Measurements from ENCODE around the gene MN1.

Gene MN1

DNA sequence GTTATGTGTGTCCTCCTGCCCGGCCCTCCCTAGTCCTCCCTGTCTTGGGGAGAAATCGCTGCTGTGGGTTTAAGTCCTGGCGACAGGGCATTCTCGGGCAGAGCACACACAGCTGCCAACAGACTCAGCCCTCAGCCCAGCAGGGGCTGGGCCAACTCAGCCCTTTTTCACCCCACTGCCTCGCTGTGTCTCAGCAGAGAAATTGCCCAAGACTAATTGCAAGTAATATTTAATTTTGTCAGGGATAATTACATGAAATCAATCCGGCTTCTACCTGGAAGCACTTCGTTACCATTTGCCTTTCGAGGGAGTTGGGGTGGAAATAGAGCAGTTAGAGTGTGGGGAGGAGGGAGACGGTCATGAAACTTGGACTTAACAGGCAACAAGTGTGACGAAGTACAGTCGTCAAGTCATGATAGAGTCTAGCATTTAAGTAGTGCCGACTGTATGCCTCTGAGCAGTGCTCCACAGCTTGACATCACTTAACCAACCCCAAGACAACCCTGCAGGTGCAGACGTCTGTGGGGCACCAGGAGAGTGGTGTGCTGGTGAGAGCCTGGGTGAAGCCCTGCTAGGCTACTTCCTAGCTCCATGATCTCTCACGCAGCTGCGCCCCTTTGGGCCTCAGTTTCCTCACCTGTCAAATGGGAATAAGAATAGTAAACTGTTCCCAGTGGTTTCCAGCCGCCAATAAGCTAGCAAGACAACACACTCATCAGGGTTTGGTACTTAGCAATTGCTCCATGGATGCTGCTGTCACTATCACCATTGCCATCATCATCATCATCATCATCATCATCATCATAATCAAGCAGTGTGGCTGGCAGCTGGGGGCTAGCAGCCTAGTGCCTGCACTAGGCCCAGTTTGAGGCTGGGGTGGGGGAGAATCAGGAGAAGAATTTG lies 29.2 kb downstream of the MN1 start:
- Histone ChIP-seq H3K27ac (ENCODE audit: low read depth, low read length) (no peak overlapping the region), H4K20me1 (ENCODE audit: low read depth, low read length) (no peaks in the 10 kb centered on the region), H3K4me3 (ENCODE audit: insufficient read depth, low read length, poor library complexity, severe bottlenecking) (no peak overlapping the region), H3K9me2 (replicated peaks; ENCODE audit: insufficient read depth, low read length) (no peaks in the 10 kb centered on the region), H3F3A (ENCODE audit: insufficient read depth) (no peaks in the 10 kb centered on the region), H3K4me2 (ENCODE audit: low read depth, low read length, poor library complexity, severe bottlenecking) (no peak overlapping the region), H3K9ac (ENCODE audit: low read length) (no peak overlapping the region), H3K9me3 (ENCODE audit: insufficient read depth, low read length) (no peaks in the 10 kb centered on the region), H3K79me2 (ENCODE audit: insufficient read depth, low read length) (no peaks in the 10 kb centered on the region), H3K36me3 (ENCODE audit: low read length) (no peaks in the 10 kb centered on the region), H3K27me3 (ENCODE audit: low read length) (no peaks in the 10 kb centered on the region), H2AFZ (ENCODE audit: low read depth, low read length, severe bottlenecking) (no peak overlapping the region)
- no peak for TF ChIP-seq EZH2phosphoT487 (conservative IDR thresholded peaks at IDR 0.05; ENCODE audit: low read length)
- TF ChIP-seq, protein P1, sequence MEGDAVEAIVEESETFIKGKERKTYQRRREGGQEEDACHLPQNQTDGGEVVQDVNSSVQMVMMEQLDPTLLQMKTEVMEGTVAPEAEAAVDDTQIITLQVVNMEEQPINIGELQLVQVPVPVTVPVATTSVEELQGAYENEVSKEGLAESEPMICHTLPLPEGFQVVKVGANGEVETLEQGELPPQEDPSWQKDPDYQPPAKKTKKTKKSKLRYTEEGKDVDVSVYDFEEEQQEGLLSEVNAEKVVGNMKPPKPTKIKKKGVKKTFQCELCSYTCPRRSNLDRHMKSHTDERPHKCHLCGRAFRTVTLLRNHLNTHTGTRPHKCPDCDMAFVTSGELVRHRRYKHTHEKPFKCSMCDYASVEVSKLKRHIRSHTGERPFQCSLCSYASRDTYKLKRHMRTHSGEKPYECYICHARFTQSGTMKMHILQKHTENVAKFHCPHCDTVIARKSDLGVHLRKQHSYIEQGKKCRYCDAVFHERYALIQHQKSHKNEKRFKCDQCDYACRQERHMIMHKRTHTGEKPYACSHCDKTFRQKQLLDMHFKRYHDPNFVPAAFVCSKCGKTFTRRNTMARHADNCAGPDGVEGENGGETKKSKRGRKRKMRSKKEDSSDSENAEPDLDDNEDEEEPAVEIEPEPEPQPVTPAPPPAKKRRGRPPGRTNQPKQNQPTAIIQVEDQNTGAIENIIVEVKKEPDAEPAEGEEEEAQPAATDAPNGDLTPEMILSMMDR (IDR thresholded peaks at IDR 0.05; ENCODE audit: insufficient read depth, low read length, poor library complexity, severe bottlenecking), result no peak

DNA sequence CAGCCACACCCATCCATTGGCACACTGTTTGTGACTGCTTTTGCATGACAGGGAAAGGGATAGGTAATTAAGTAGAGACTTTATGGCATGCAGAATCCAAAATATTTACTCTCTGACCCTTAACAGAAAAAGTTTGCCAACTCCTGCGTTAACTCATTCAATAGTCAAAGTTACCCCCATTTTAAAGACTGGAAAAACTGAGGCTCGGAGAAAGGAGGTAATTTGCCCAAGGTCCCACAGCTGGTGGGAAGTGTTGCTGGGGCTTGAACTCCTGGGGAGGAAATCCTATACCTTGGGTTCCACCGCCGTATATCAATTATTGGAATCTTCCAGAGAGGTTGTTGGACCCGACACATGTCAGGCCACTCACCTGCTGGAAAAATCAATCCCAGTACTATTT lies 29.9 kb downstream of the MN1 start:
- H3K9ac ChIP-seq (ENCODE audit: low read length), result no peak overlapping the region
- no peaks in the 10 kb centered on the region for H3K9me3 ChIP-seq (ENCODE audit: insufficient read depth, low read length)
- H3K4me3 ChIP-seq (ENCODE audit: insufficient read depth, low read length, poor library complexity, severe bottlenecking), result no peak overlapping the region
- TF ChIP-seq, protein P1 (IDR thresholded peaks at IDR 0.05; ENCODE audit: insufficient read depth, low read length, poor library complexity, severe bottlenecking), result no peak
- no peak for TF ChIP-seq EZH2phosphoT487 (conservative IDR thresholded peaks at IDR 0.05; ENCODE audit: low read length)
- no peaks in the 10 kb centered on the region for H3K9me2 ChIP-seq (replicated peaks; ENCODE audit: insufficient read depth, low read length)
- H4K20me1 ChIP-seq (ENCODE audit: low read depth, low read length), result no peaks in the 10 kb centered on the region
- no peak overlapping the region for H2AFZ ChIP-seq (ENCODE audit: low read depth, low read length, severe bottlenecking)
- no peaks in the 10 kb centered on the region for H3F3A ChIP-seq (ENCODE audit: insufficient read depth)
- H3K27me3 ChIP-seq (ENCODE audit: low read length), result no peaks in the 10 kb centered on the region
- no peak overlapping the region for H3K27ac ChIP-seq (ENCODE audit: low read depth, low read length)
- H3K4me2 ChIP-seq (ENCODE audit: low read depth, low read length, poor library complexity, severe bottlenecking), result no peak overlapping the region
- H3K79me2 ChIP-seq (ENCODE audit: insufficient read depth, low read length), result no peaks in the 10 kb centered on the region
- no peaks in the 10 kb centered on the region for H3K36me3 ChIP-seq (ENCODE audit: low read length)

DNA sequence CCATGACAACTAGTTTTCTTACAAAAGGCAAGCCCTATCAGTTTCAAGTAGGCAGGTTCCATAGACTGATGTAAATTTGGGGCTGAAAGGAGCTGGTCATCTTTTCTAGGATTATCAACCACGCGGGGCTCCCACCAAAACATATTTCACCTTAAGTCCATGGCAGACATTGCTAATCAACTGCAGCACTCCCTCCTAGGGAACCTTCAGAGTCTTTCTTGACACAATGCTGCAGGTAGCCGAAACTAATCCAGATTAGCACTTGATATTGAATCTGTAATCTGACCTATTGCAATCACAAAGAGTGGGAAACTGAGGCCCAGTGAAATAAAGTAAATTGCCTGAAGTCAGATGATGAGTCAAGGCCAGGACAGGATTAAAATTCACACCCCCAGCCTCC lies 32.5 kb downstream of the MN1 start:
- Histone ChIP-seq H3K4me3 (ENCODE audit: insufficient read depth, low read length, poor library complexity, severe bottlenecking) (no peak overlapping the region), H3F3A (ENCODE audit: insufficient read depth) (no peaks in the 10 kb centered on the region), H3K9ac (ENCODE audit: low read length) (no peak overlapping the region), H3K27ac (ENCODE audit: low read depth, low read length) (no peak overlapping the region), H3K9me3 (ENCODE audit: insufficient read depth, low read length) (no peaks in the 10 kb centered on the region), H3K4me2 (ENCODE audit: low read depth, low read length, poor library complexity, severe bottlenecking) (no peak overlapping the region), H3K27me3 (ENCODE audit: low read length) (no peaks in the 10 kb centered on the region), H3K79me2 (ENCODE audit: insufficient read depth, low read length) (no peaks in the 10 kb centered on the region), H3K9me2 (replicated peaks; ENCODE audit: insufficient read depth, low read length) (no peaks in the 10 kb centered on the region), H4K20me1 (ENCODE audit: low read depth, low read length) (no peaks in the 10 kb centered on the region), H2AFZ (ENCODE audit: low read depth, low read length, severe bottlenecking) (no peak overlapping the region), H3K36me3 (ENCODE audit: low read length) (no peaks in the 10 kb centered on the region)
- TF ChIP-seq EZH2phosphoT487 (conservative IDR thresholded peaks at IDR 0.05; ENCODE audit: low read length), result no peak
- TF ChIP-seq, protein P1 (IDR thresholded peaks at IDR 0.05; ENCODE audit: insufficient read depth, low read length, poor library complexity, severe bottlenecking), result no peak

Data from SU-DHL-6 (cell line).